Neural progenitor cell (in vitro differentiated cells): ENCODE data around the gene LGALS3.

Source experiments
- CTCF ChIP-seq: fragments of 200-600 bp; sonication (generic); IDR thresholded peaks from 2 replicates; pipeline ENCODE4 v1.5.1; 2017; ENCODE audit warnings: antibody characterized with exemption, mild to moderate bottlenecking
- EZH2 ChIP-seq: fragments of 200-600 bp; sonication (generic); IDR thresholded peaks from 2 replicates; pipeline ENCODE4 v1.6.1; 2017; ENCODE audit warnings: antibody characterized with exemption, mild to moderate bottlenecking, moderate library complexity
- EZH2phosphoT487 ChIP-seq: fragments of 200-600 bp; sonication (generic); IDR thresholded peaks from 2 replicates; pipeline ENCODE4 v1.6.1; 2017; ENCODE audit warnings: antibody characterized with exemption

DNA sequence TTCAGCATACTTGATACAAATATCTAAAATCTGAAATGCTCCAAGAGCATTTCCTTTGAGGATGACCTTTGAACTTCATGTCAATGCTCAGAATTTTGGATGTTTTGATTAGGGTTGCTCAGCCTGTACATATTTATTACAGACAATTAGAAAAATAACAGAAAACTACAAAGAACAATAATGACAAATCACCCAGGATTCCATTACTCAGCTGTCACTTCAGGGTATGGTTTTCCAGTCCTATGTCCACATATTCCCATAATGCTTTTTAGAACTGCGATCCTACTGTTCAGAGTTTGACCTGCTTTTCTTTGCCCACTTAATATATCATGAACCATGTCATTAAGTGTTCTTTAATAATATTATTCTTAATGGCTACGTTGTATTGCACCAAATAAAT lies 51.0 kb downstream of the LGALS3 start:
- no peak for TF ChIP-seq CTCF
- no peak for TF ChIP-seq EZH2phosphoT487
- no peak for TF ChIP-seq EZH2
